DMS114 treated with DMSO at 0.1 percent for 48 hours (cell line): ENCODE measurements around the gene MKNK2.
"Not testable (repeated sequence)": the region's sequence is repeated elsewhere in the genome, so short reads cannot be mapped to it uniquely, and the experiment has no call there.

Source experiments
- DNase-seq: peaks from one replicate; lab custom pipeline; 2025; ENCODE audit not compliant: unreplicated experiment; lab: John Stamatoyannopoulos, UW

The MKNK2 gene

GRCh38 chr19:2050991-2051772, at the start of gene MKNK2:
Gene MKNK2 (minus strand): TSS chr19:2051244. CDS start chr19:2050851, 393 bp downstream.
- peak; percentile 23 for DNase-seq

- no peak for DNase-seq
Measured at GRCh38 chr19:2100719-2101061, 49.6 kb upstream of the MKNK2 start.

GRCh38 chr19:2099937-2100718, 49.1 kb upstream of the MKNK2 start:
- DNase-seq, result no peak

GRCh38 chr19:2099054-2099501, 48.0 kb upstream of the MKNK2 start:
- no peak for DNase-seq

GRCh38 chr19:2097886-2098327, 46.9 kb upstream of the MKNK2 start:
- no peak for DNase-seq

GRCh38 chr19:2097203-2097885, 46.3 kb upstream of the MKNK2 start:
- no peak for DNase-seq

- peak; percentile 70 for DNase-seq
Measured at GRCh38 chr19:2096480-2097202, 45.6 kb upstream of the MKNK2 start, which contains the start of gene IZUMO4. Gene IZUMO4 (plus strand): TSS chr19:2096915. CDS start chr19:2096946, 31 bp downstream.

GRCh38 chr19:2096034-2096479, 45.0 kb upstream of the MKNK2 start, which contains the start of gene MOB3A:
Gene MOB3A (minus strand): TSS chr19:2096326. CDS start chr19:2078560, 17,766 bp downstream.
- DNase-seq, result peak; percentile 69

GRCh38 chr19:2091926-2092525, 41.0 kb upstream of the MKNK2 start:
- not testable (repeated sequence) for DNase-seq

- DNase-seq, result no peak
Measured at GRCh38 chr19:2089727-2090053, 38.6 kb upstream of the MKNK2 start.

GRCh38 chr19:2089001-2089711, 38.1 kb upstream of the MKNK2 start:
- no peak for DNase-seq

GRCh38 chr19:2087621-2088100, 36.6 kb upstream of the MKNK2 start:
- DNase-seq, result no peak

- DNase-seq, result not testable (repeated sequence)
Measured at GRCh38 chr19:2086695-2087620, 35.9 kb upstream of the MKNK2 start.

- no peak for DNase-seq
Measured at GRCh38 chr19:2084993-2085720, 34.1 kb upstream of the MKNK2 start.

- DNase-seq, result no peak
Measured at GRCh38 chr19:2083174-2083854, 32.3 kb upstream of the MKNK2 start.

GRCh38 chr19:2081873-2082810, 31.1 kb upstream of the MKNK2 start:
- no peak for DNase-seq
